HEK293 (cell line): ENCODE data around the gene HMOX1.

ENCODE experiments used
- CTCF ChIA-PET: fragments of 350-600 bp; formaldehyde crosslinking; extraction: SDS; loops from one replicate; lab custom pipeline; 2021; ENCODE audit warnings: antibody characterized with exemption; lab: Yijun Ruan, JAX
- POLR2A ChIA-PET: fragments of 300-600 bp; formaldehyde crosslinking; extraction: SDS; loops from one replicate; lab custom pipeline; 2020; ENCODE audit warnings: antibody characterized with exemption, inconsistent platforms; lab: Yijun Ruan, JAX
- H3K27ac ChIP-seq: fragments of 200-500 bp; sonication (Bioruptor generic); 2 replicates; pipeline ENCODE4 v1.5.1; 2014; ENCODE audit warnings: low read depth, low read length, control low read depth, inconsistent platforms; ENCODE audit errors: extremely low read depth
- H3K36me3 ChIP-seq, 2 experiments: fragments of 200-500 bp in 1 of 2; sonication (Bioruptor generic) in 1 of 2; 1 replicate in 1 of 2; 2 replicates in 1 of 2; pipeline ENCODE4 v1.5.1; 2014 to 2017; ENCODE audit warnings: inconsistent platforms in 2 of 2, low read length in 2 of 2; ENCODE audit not compliant: control insufficient read depth in 2 of 2, insufficient read depth in 1 of 2
- H3K4me1 ChIP-seq: fragments of 200-500 bp; sonication (Bioruptor generic); 2 replicates; pipeline ENCODE4 v1.5.1; 2014; ENCODE audit warnings: mild to moderate bottlenecking, low read length, inconsistent platforms; ENCODE audit not compliant: control insufficient read depth, insufficient read depth
- H3K4me3 ChIP-seq: 2 replicates; pipeline ENCODE4 v1.5.1; 2011; ENCODE audit warnings: low read depth, mild to moderate bottlenecking, control low read depth, low read length, moderate library complexity
- H3K9me3 ChIP-seq: fragments of 200-500 bp; sonication (Bioruptor generic); 2 replicates; pipeline ENCODE4 v1.5.1; 2014; ENCODE audit warnings: low read depth, low read length, inconsistent platforms; ENCODE audit not compliant: control insufficient read depth, insufficient read depth
- FEZF1 ChIP-seq: fragments of 450-650 bp; formaldehyde crosslinking; IDR thresholded peaks from 2 replicates; pipeline ENCODE4 v1.5.1; 2016; ENCODE audit warnings: missing biosample characterization, missing genetic modification characterization
- PRDM1 ChIP-seq: fragments of 450-650 bp; formaldehyde crosslinking; IDR thresholded peaks from 2 replicates; pipeline ENCODE4; 2016; ENCODE audit warnings: missing biosample characterization, missing genetic modification characterization
- SP7 ChIP-seq: fragments of 450-650 bp; formaldehyde crosslinking; IDR thresholded peaks from 2 replicates; pipeline ENCODE4 v1.5.1; 2016; ENCODE audit warnings: missing biosample characterization, missing genetic modification characterization
- YY1 ChIP-seq: fragments of 450-650 bp; formaldehyde crosslinking; IDR thresholded peaks from 2 replicates; pipeline ENCODE4 v1.5.1; 2018; ENCODE audit warnings: missing biosample characterization, missing genetic modification characterization
- ZBTB17 ChIP-seq: fragments of 450-650 bp; formaldehyde crosslinking; IDR thresholded peaks from 2 replicates; pipeline ENCODE4 v1.5.1; 2016; ENCODE audit warnings: missing biosample characterization, missing genetic modification characterization
- ZBTB8A ChIP-seq: fragments of 450-650 bp; formaldehyde crosslinking; IDR thresholded peaks from 2 replicates; pipeline ENCODE4 v1.5.1; 2016; ENCODE audit warnings: missing biosample characterization, missing genetic modification characterization
- ZFP3 ChIP-seq: fragments of 450-650 bp; formaldehyde crosslinking; IDR thresholded peaks from 2 replicates; pipeline ENCODE4 v1.5.1; 2016; ENCODE audit warnings: low read depth, missing biosample characterization, missing genetic modification characterization
- ZIC2 ChIP-seq: fragments of 450-650 bp; formaldehyde crosslinking; IDR thresholded peaks from 2 replicates; pipeline ENCODE4 v1.5.1; 2016; ENCODE audit warnings: missing biosample characterization, missing genetic modification characterization
- ZNF114 ChIP-seq: fragments of 450-650 bp; formaldehyde crosslinking; IDR thresholded peaks from 2 replicates; pipeline ENCODE4 v1.5.0; 2017; ENCODE audit warnings: missing biosample characterization, missing genetic modification characterization
- ZNF133 ChIP-seq: fragments of 450-650 bp; formaldehyde crosslinking; IDR thresholded peaks from 2 replicates; pipeline ENCODE4 v1.5.1; 2016; ENCODE audit warnings: missing biosample characterization, missing genetic modification characterization
- ZNF175 ChIP-seq: fragments of 450-650 bp; formaldehyde crosslinking; IDR thresholded peaks from 2 replicates; pipeline ENCODE4 v1.5.1; 2016; ENCODE audit warnings: missing biosample characterization, missing genetic modification characterization
- ZNF184 ChIP-seq: fragments of 450-650 bp; IDR thresholded peaks from 2 replicates; pipeline ENCODE4 v1.5.1; 2018; ENCODE audit warnings: missing biosample characterization, mild to moderate bottlenecking, missing genetic modification characterization
- ZNF2 ChIP-seq: fragments of 450-650 bp; formaldehyde crosslinking; IDR thresholded peaks from 2 replicates; pipeline ENCODE4 v1.5.1; 2016; ENCODE audit warnings: missing biosample characterization, missing genetic modification characterization
- ZNF214 ChIP-seq: fragments of 450-650 bp; formaldehyde crosslinking; IDR thresholded peaks from 2 replicates; pipeline ENCODE4 v1.5.1; 2017; ENCODE audit warnings: missing biosample characterization, mild to moderate bottlenecking, missing genetic modification characterization, borderline replicate concordance
- ZNF221 ChIP-seq: fragments of 450-650 bp; formaldehyde crosslinking; IDR thresholded peaks from 2 replicates; pipeline ENCODE4 v1.5.1; 2017; ENCODE audit warnings: missing biosample characterization, missing genetic modification characterization, borderline replicate concordance
- ZNF302 ChIP-seq: fragments of 450-650 bp; formaldehyde crosslinking; IDR thresholded peaks from 2 replicates; pipeline ENCODE4 v1.5.1; 2016; ENCODE audit warnings: missing biosample characterization, missing genetic modification characterization, low read depth
- ZNF335 ChIP-seq: fragments of 450-650 bp; formaldehyde crosslinking; conservative IDR thresholded peaks from 2 replicates; pipeline ENCODE4 v1.5.1; 2016; ENCODE audit warnings: missing biosample characterization, missing genetic modification characterization
- ZNF37A ChIP-seq: fragments of 450-650 bp; IDR thresholded peaks from 2 replicates; pipeline ENCODE4 v1.5.1; 2018; ENCODE audit warnings: missing biosample characterization, missing genetic modification characterization
- ZNF449 ChIP-seq: fragments of 450-650 bp; formaldehyde crosslinking; IDR thresholded peaks from 2 replicates; pipeline ENCODE4 v1.5.1; 2017; ENCODE audit warnings: missing biosample characterization, mild to moderate bottlenecking, missing genetic modification characterization, moderate library complexity
- ZNF473 ChIP-seq: fragments of 450-650 bp; formaldehyde crosslinking; IDR thresholded peaks from 2 replicates; pipeline ENCODE4 v1.5.1; 2017; ENCODE audit warnings: missing biosample characterization, missing genetic modification characterization
- ZNF510 ChIP-seq: fragments of 450-650 bp; formaldehyde crosslinking; IDR thresholded peaks from 2 replicates; pipeline ENCODE4 v1.5.1; 2018; ENCODE audit warnings: mild to moderate bottlenecking, missing genetic modification characterization, missing biosample characterization; ENCODE audit not compliant: insufficient replicate concordance
- ZNF529 ChIP-seq: fragments of 450-650 bp; formaldehyde crosslinking; IDR thresholded peaks from 2 replicates; pipeline ENCODE4 v1.5.1; 2017; ENCODE audit warnings: missing genetic modification characterization, missing biosample characterization; ENCODE audit not compliant: insufficient replicate concordance
- ZNF555 ChIP-seq: fragments of 450-650 bp; formaldehyde crosslinking; conservative IDR thresholded peaks from 2 replicates; pipeline ENCODE4 v1.5.1; 2017; ENCODE audit warnings: missing biosample characterization, mild to moderate bottlenecking, missing genetic modification characterization, inconsistent platforms
- ZNF558 ChIP-seq: fragments of 450-650 bp; formaldehyde crosslinking; IDR thresholded peaks from 2 replicates; pipeline ENCODE4 v1.5.1; 2016; ENCODE audit warnings: missing biosample characterization, missing genetic modification characterization
- ZNF561 ChIP-seq: fragments of 450-650 bp; IDR thresholded peaks from 2 replicates; pipeline ENCODE4 v1.5.1; 2018; ENCODE audit warnings: missing biosample characterization, missing genetic modification characterization, borderline replicate concordance
- ZNF777 ChIP-seq: fragments of 450-650 bp; formaldehyde crosslinking; IDR thresholded peaks from 2 replicates; pipeline ENCODE4 v1.5.1; 2017; ENCODE audit warnings: missing biosample characterization, missing genetic modification characterization, borderline replicate concordance
- ZXDB ChIP-seq: fragments of 450-650 bp; formaldehyde crosslinking; IDR thresholded peaks from 2 replicates; pipeline ENCODE4 v1.5.1; 2016; ENCODE audit warnings: missing biosample characterization, missing genetic modification characterization

The HMOX1 gene

GRCh38 chr22:35377735-35378134 lies 3.2 kb upstream of the HMOX1 start:
- Histone ChIP-seq H3K4me1 (peaks cover 7% of the 10 kb centered on the region), H3K9me3 (no peaks in the 10 kb centered on the region), H3K36me3 (peaks cover 0 to under 1% of the 10 kb centered on the region in 2 experiments; a peak in 1 of 3 replicates)
- ChIA-PET CTCF (no interaction called here), POLR2A (interaction anchor here (1.1 kb wide), 1 partner anchor 26 kb away, joined by 5 read pairs; no protein-coding TSS in a partner anchor)
- TF ChIP-seq ZNF175 (tag by site-specific recombination): no peak
- TF ChIP-seq ZNF114 (tag by site-specific recombination): no peak
- no peak for TF ChIP-seq ZNF510 (tag by site-specific recombination)
- no peak for TF ChIP-seq PRDM1 (tag by site-specific recombination)
- TF ChIP-seq, all 188 proteins: peak for 0
- Histone ChIP-seq H3K4me3 (no peak overlapping the region), H3K27ac (no peak overlapping the region)

- H3K4me1 ChIP-seq: peaks cover 7% of the 10 kb centered on the region
- POLR2A ChIA-PET: no interaction called here
These were observed 2.3 kb upstream of the HMOX1 start for GRCh38 chr22:35378621-35379020.

GRCh38 chr22:35379146-35379993 lies 1.5 kb upstream of the HMOX1 start:
- peaks cover 7% of the 10 kb centered on the region for H3K4me1 ChIP-seq
- POLR2A ChIA-PET: interaction anchor here (1.3 kb wide), 1 partner anchor 24 kb away, joined by 3 read pairs; no protein-coding TSS in a partner anchor
- CTCF ChIA-PET: interaction anchor here (1.0 to 2.4 kb wide), 3 partner anchors 20 to 567 kb away, joined by 3 to 12 read pairs (median 4); no protein-coding TSS in a partner anchor

More at GRCh38 chr22:35378621-35379020, 2.3 kb upstream of the HMOX1 start:
- Histone ChIP-seq H3K36me3 (peaks cover 0 to 9% of the 10 kb centered on the region in 2 experiments; a peak in 1 of 3 replicates), H3K9me3 (no peaks in the 10 kb centered on the region), H3K27ac (no peak overlapping the region), H3K4me3 (no peak overlapping the region)
- no peak for TF ChIP-seq ZNF473
- CTCF ChIA-PET: interaction anchor here (1.0 to 2.4 kb wide), 2 partner anchors 28 to 568 kb away, joined by 4 to 12 read pairs; no protein-coding TSS in a partner anchor

GRCh38 chr22:35380013-35380412 lies 883 bp upstream of the HMOX1 start:
- no peak for TF ChIP-seq SP7
- peak; percentile 69 for TF ChIP-seq ZBTB17 (tag by site-specific recombination)
- TF ChIP-seq FEZF1: no peak
- TF ChIP-seq ZNF133: no peak
- no peak for TF ChIP-seq ZNF473
- no peak for TF ChIP-seq ZNF175 (tag by site-specific recombination)
- no peak for TF ChIP-seq ZNF561 (tag by site-specific recombination)
- no peak for TF ChIP-seq YY1 (tag by site-specific recombination)
- ChIA-PET CTCF (interaction anchor here (0.6 to 2.4 kb wide), 3 partner anchors 21 to 176 kb away, joined by 3 to 12 read pairs (median 3); no protein-coding TSS in a partner anchor), POLR2A (interaction anchor here (0.6 to 1.9 kb wide), 5 partner anchors 9 to 65 kb away, joined by 3 to 11 read pairs (median 5); no protein-coding TSS in a partner anchor)
- H3K4me3 ChIP-seq: no peak overlapping the region
- no peaks in the 10 kb centered on the region for H3K9me3 ChIP-seq
- H3K27ac ChIP-seq: no peak overlapping the region
- peaks cover 0 to 23% of the 10 kb centered on the region in 2 experiments; a peak in 1 of 3 replicates for H3K36me3 ChIP-seq
- H3K4me1 ChIP-seq: peaks cover 7% of the 10 kb centered on the region

More at GRCh38 chr22:35379146-35379993, 1.5 kb upstream of the HMOX1 start:
- no peak for TF ChIP-seq ZNF184 (tag by site-specific recombination)
- TF ChIP-seq ZBTB8A (tag by site-specific recombination): no peak
- no peak for TF ChIP-seq ZNF214
- no peak for TF ChIP-seq ZNF558 (tag by site-specific recombination)
- no peak for TF ChIP-seq ZNF37A (tag by site-specific recombination)
- no peak for TF ChIP-seq ZNF449 (tag by site-specific recombination)
- no peak for TF ChIP-seq ZNF555 (tag by site-specific recombination)
- TF ChIP-seq ZNF529 (tag by site-specific recombination): no peak
- no peak for TF ChIP-seq ZFP3 (tag by site-specific recombination)
- TF ChIP-seq ZIC2 (tag by site-specific recombination): no peak
- no peak for TF ChIP-seq ZNF221 (tag by site-specific recombination)
- TF ChIP-seq ZNF302 (tag by site-specific recombination): no peak
- no peak for TF ChIP-seq ZNF2 (tag by site-specific recombination)
- TF ChIP-seq ZXDB: no peak
- TF ChIP-seq ZNF777: no peak
- no peak for TF ChIP-seq ZNF335 (tag by site-specific recombination)
- TF ChIP-seq, all 188 proteins: peak for 0
- Histone ChIP-seq H3K4me3 (no peak overlapping the region), H3K9me3 (no peaks in the 10 kb centered on the region), H3K27ac (no peak overlapping the region), H3K36me3 (peaks cover 0 to 16% of the 10 kb centered on the region in 2 experiments; a peak in 1 of 3 replicates)
